ENCODE measurements around the gene FLAD1.

The FLAD1 gene

GRCh38 chr1:155038602-155039307 is 55.6 kb downstream of the FLAD1 start:
- no peak for DNase-seq (ENCODE audit: low spot score)

DNA sequence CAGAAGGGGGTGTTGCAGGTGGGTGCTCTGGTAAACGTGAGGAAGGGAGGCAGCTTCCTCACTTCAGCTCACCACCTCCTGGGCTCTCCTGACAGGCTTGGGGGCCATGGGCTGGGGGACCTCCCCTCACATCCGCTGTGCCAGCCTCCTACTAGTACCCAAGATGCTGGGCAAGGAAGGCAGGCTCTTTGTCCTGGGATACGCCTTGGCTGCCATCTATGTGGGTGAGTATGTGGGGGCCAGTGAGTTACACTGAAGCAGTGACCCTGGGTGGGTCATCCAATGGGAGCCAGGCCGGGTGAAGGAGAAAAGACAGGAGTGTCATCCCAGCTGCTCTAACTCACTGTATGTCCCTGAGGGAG is 56.1 kb downstream of the FLAD1 start:
- no peak for DNase-seq (ENCODE audit: low spot score)

GRCh38 chr1:155040358-155041093 is 57.4 kb downstream of the FLAD1 start:
- DNase-seq (ENCODE audit: low spot score): no peak
